ENCODE results near the gene MACROD2. TPM values are rescaled to one million over a fixed set of nuclear protein-coding genes. Genes with fewer than 3 reads are reported as not detected.

The MACROD2 gene
- total RNA-seq, 4 donors from 2014 or later: 4.6 to 33.0 (median 8.3) TPM

GRCh38 chr20:14960831-14961230 lies 965.5 kb downstream of the MACROD2 start:
- in situ Hi-C loops (cut with MboI; ENCODE audit: low pct_ligation_motif_present in 1 of 4, low pct_unique_long_range_greater_than_20kb in 1 of 4, low sequenced_read_pairs in 3 of 4): no loop called here
- 85% methylated on average over 3 of the region's 3 CpGs for WGBS, 2 donors (ENCODE audit: low coverage in 1 of 2)
- Histone ChIP-seq H3K36me3 (no peaks in the 10 kb centered on the region), H3K27ac (no peak overlapping the region), H3K9me3 (no peaks in the 10 kb centered on the region), H3K27me3 (no peaks in the 10 kb centered on the region), H3K4me3 (no peak overlapping the region), H3K4me1 (peaks cover 0 to 8% (median 0%) of the 10 kb centered on the region in 4 donors)
- no peak for TF ChIP-seq EP300 (IDR thresholded peaks at IDR 0.05; ENCODE audit: low read depth)
- no peak for TF ChIP-seq POLR2A (IDR thresholded peaks at IDR 0.05)
- no peak for TF ChIP-seq CTCF (IDR thresholded peaks at IDR 0.05)
- no peak for TF ChIP-seq POLR2AphosphoS5 (IDR thresholded peaks at IDR 0.05)
- intact Hi-C loops (cut with DNase I; ENCODE audit: low total_unique reads): no loop called here
- DNase-seq: no peak

GRCh38 chr20:14963262-14963663 lies 967.9 kb downstream of the MACROD2 start:
- intact Hi-C loops (cut with DNase I; ENCODE audit: low total_unique reads): no loop called here
- no peaks in the 10 kb centered on the region for H3K27me3 ChIP-seq
- no peak for TF ChIP-seq POLR2A (IDR thresholded peaks at IDR 0.05)
- TF ChIP-seq CTCF (IDR thresholded peaks at IDR 0.05): no peak
- no peak for TF ChIP-seq EP300 (IDR thresholded peaks at IDR 0.05; ENCODE audit: low read depth)
- no peak for TF ChIP-seq POLR2AphosphoS5 (IDR thresholded peaks at IDR 0.05)
- H3K4me3 ChIP-seq: no peak overlapping the region
- WGBS, 2 donors (ENCODE audit: low coverage in 1 of 2): 16 to 48% methylated on average over 2 to 3 of the region's 3 CpGs
- H3K9me3 ChIP-seq: no peaks in the 10 kb centered on the region
- H3K36me3 ChIP-seq: no peaks in the 10 kb centered on the region
- DNase-seq: no peak
- in situ Hi-C loops (cut with MboI; ENCODE audit: low pct_ligation_motif_present in 1 of 4, low pct_unique_long_range_greater_than_20kb in 1 of 4, low sequenced_read_pairs in 3 of 4): no loop called here
- no peaks in the 10 kb centered on the region for H3K4me1 ChIP-seq
- no peak overlapping the region for H3K27ac ChIP-seq

- WGBS, 2 donors (ENCODE audit: low coverage in 1 of 2): 92 to 100% methylated on average over 1 to 3 of the region's 3 CpGs
- Histone ChIP-seq H3K36me3 (no peaks in the 10 kb centered on the region), H3K27me3 (no peaks in the 10 kb centered on the region)
Observed at GRCh38 chr20:14966203-14966602, 970.9 kb downstream of the MACROD2 start.

GRCh38 chr20:14966808-14967207 lies 971.5 kb downstream of the MACROD2 start:
- in situ Hi-C loops (cut with MboI; ENCODE audit: low pct_ligation_motif_present in 1 of 4, low pct_unique_long_range_greater_than_20kb in 1 of 4, low sequenced_read_pairs in 3 of 4): no loop called here
- no peak for TF ChIP-seq POLR2A (IDR thresholded peaks at IDR 0.05)
- no peak for TF ChIP-seq POLR2AphosphoS5 (IDR thresholded peaks at IDR 0.05)
- TF ChIP-seq EP300 (IDR thresholded peaks at IDR 0.05; ENCODE audit: low read depth): no peak
- no peak for TF ChIP-seq CTCF (IDR thresholded peaks at IDR 0.05)
- intact Hi-C loops (cut with DNase I; ENCODE audit: low total_unique reads): no loop called here

More at GRCh38 chr20:14966203-14966602, 970.9 kb downstream of the MACROD2 start:
- Histone ChIP-seq H3K4me3 (no peak overlapping the region), H3K27ac (no peak overlapping the region), H3K9me3 (no peaks in the 10 kb centered on the region), H3K4me1 (no peaks in the 10 kb centered on the region)
- TF ChIP-seq CTCF (IDR thresholded peaks at IDR 0.05): no peak
- no peak for TF ChIP-seq EP300 (IDR thresholded peaks at IDR 0.05; ENCODE audit: low read depth)
- TF ChIP-seq POLR2A (IDR thresholded peaks at IDR 0.05): no peak
- TF ChIP-seq POLR2AphosphoS5 (IDR thresholded peaks at IDR 0.05): no peak
- in situ Hi-C loops (cut with MboI; ENCODE audit: low pct_ligation_motif_present in 1 of 4, low pct_unique_long_range_greater_than_20kb in 1 of 4, low sequenced_read_pairs in 3 of 4): no loop called here
- DNase-seq: no peak
- intact Hi-C loops (cut with DNase I; ENCODE audit: low total_unique reads): no loop called here

More at GRCh38 chr20:14966808-14967207, 971.5 kb downstream of the MACROD2 start:
- no peaks in the 10 kb centered on the region for H3K36me3 ChIP-seq
- no peak for DNase-seq
- no peaks in the 10 kb centered on the region for H3K4me1 ChIP-seq
- H3K4me3 ChIP-seq: no peak overlapping the region
- no peaks in the 10 kb centered on the region for H3K9me3 ChIP-seq
- no peaks in the 10 kb centered on the region for H3K27me3 ChIP-seq
- no peak overlapping the region for H3K27ac ChIP-seq
